Right lobe of liver (tissue), 6 donors: Measurements from ENCODE around the gene PCMTD2. TPM values are rescaled to one million over a fixed set of nuclear protein-coding genes. Genes with fewer than 3 reads are reported as not detected.
A peak's percentile ranks its signal among the peaks of the same experiment; 100 is the strongest.

Source experiments
- ATAC-seq, 4 donors: fragments of 200-7000 bp; cut with Tn5 transposase; one replicate each; pipeline ENCODE4 v1.9.1; 2020; ENCODE audit warnings: mild to moderate bottlenecking in 4 of 4, moderate library complexity in 4 of 4
- DNase-seq, 3 donors: peaks; one replicate each; pipeline ENCODE4 v3.0.0-alpha.2; 2020
- H3K27ac ChIP-seq, 3 donors: fragments of 200-600 bp; one replicate each; pipeline ENCODE4 v1.8.0; 2022
- H3K27me3 ChIP-seq, 2 donors: fragments of 200-600 bp; one replicate each; pipeline ENCODE4 v1.8.0; 2022
- H3K36me3 ChIP-seq, 4 donors: fragments of 200-600 bp; sonication (generic) in 1 of 4; one replicate each; pipeline versions ENCODE4 v1.5.1 to v1.8.0; 2017 to 2022; ENCODE audit warnings: control low read depth in 1 of 4
- H3K4me1 ChIP-seq, 4 donors: fragments of 200-600 bp; sonication (generic) in 1 of 4; one replicate each; pipeline versions ENCODE4 v1.5.1 to v1.8.0; 2017 to 2022; ENCODE audit warnings: control low read depth in 1 of 4
- H3K4me3 ChIP-seq, 3 donors: fragments of 200-600 bp; one replicate each; pipeline ENCODE4 v1.8.0; 2022
- H3K9me3 ChIP-seq, 4 donors: fragments of 200-600 bp; sonication (generic) in 1 of 4; one replicate each; pipeline versions ENCODE4 v1.5.1 to v1.8.0; 2017 to 2022; ENCODE audit warnings: control low read depth in 1 of 4
- POLR2A ChIP-seq: fragments of 450-650 bp; IDR thresholded peaks from one replicate; pipeline ENCODE4 v1.6.1; 2017; ENCODE audit warnings: antibody characterized with exemption, mild to moderate bottlenecking
- WGBS: methylation state at CpG from one replicate; pipeline ENCODE4 v1.1.6; 2018; ENCODE audit warnings: low coverage, low lambda C conversion rate; ENCODE audit not compliant: insufficient coverage; ENCODE audit errors: missing lambda C conversion rate; 5-methylcytosine and 5-hydroxymethylcytosine counted together
- intact Hi-C, 2 donors: fragments of 100-400 bp; cut with DNase I; formaldehyde crosslinking; loops; one replicate each; pipeline versions ENCODE4 v1.11.2 to v1.14.1; 2022
- total RNA-seq, 6 experiments: library from RNA; depleted of rRNA in 2 of 6; stranded (reverse); fragments of >200 nt in 2 of 6; fragmentation: NEBNext Ultra II Directional in 3 of 6; extraction: Animal tissue kit (Norgen Biotek cat#: 25700) in 3 of 6; gene quantifications; one replicate each; pipeline versions ENCODE4 v1.1.0 to v1.2.4, GENCODE V29; 2016 to 2023
- TF ChIP-seq, protein P1 (sequence below), 4 donors: fragments of 200-600 bp in 3 of 4; fragments of 450-650 bp in 1 of 4; IDR thresholded peaks; one replicate each; pipeline versions ENCODE4 v1.5.1 to v1.8.0; 2016 to 2022; ENCODE audit warnings: antibody characterized with exemption in 4 of 4, mild to moderate bottlenecking in 2 of 4
- donor health status: DM: no; HTN: yes; CAD: no.
- donor health status: DM: no; HTN: no; CAD: no.
- donor health status: DM: no; HTN: no; CAD: no.
- donor health status: DM: no; HTN: yes; CAD: no.
- donor health status: DM: no; HTN: yes; CAD: no.

Gene PCMTD2
- total RNA-seq, 6 experiments from 2014 or later = 24.5 to 39.7 (median 28.6) TPM

- 61% methylated on average over 2 of the region's 4 CpGs for WGBS
- peak in 2 of 4 donors; percentile 27 to 28 for ATAC-seq
Observed at GRCh38 chr20:64278317-64278681, 22.8 kb downstream of the PCMTD2 start.

DNA sequence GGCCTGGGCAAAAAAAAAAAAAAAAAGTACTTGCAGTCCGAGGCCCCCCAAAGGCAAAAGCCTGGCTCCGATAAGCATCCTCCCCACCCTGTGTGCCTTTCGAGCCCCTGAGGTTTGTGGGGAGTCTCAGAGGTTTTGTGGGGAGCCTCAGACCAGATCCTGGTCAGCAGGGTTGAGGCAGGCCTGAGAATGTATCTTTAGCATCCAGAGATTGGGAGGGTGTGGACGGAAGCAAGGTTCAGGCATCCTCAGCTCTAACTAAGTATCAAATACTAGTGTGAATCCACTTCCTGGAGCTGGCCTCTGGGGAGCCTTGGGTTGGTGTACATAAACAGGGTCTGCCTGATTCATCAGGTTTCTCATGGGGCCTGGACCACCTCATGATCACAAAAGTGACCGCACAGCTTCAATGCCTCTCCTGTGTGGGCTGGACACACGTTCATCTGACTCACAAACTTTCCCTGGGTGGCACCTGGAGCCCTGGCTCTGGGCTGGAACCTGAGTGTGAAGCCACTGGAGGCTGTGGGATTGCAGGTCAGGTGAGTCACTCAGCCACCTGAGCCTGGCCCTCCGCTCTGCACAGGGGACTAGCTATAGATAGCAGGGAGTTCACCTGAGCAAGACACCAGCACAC lies 24.4 kb downstream of the PCMTD2 start:
- H3K4me3 ChIP-seq = no peak overlapping the region
- DNase-seq = no peak
- no peaks in the 10 kb centered on the region for H3K4me1 ChIP-seq
- H3K36me3 ChIP-seq = no peaks in the 10 kb centered on the region
- H3K27me3 ChIP-seq = no peaks in the 10 kb centered on the region
- no peaks in the 10 kb centered on the region for H3K9me3 ChIP-seq
- no peak for TF ChIP-seq POLR2A
- TF ChIP-seq, protein P1, sequence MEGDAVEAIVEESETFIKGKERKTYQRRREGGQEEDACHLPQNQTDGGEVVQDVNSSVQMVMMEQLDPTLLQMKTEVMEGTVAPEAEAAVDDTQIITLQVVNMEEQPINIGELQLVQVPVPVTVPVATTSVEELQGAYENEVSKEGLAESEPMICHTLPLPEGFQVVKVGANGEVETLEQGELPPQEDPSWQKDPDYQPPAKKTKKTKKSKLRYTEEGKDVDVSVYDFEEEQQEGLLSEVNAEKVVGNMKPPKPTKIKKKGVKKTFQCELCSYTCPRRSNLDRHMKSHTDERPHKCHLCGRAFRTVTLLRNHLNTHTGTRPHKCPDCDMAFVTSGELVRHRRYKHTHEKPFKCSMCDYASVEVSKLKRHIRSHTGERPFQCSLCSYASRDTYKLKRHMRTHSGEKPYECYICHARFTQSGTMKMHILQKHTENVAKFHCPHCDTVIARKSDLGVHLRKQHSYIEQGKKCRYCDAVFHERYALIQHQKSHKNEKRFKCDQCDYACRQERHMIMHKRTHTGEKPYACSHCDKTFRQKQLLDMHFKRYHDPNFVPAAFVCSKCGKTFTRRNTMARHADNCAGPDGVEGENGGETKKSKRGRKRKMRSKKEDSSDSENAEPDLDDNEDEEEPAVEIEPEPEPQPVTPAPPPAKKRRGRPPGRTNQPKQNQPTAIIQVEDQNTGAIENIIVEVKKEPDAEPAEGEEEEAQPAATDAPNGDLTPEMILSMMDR (IDR thresholded peaks at IDR 0.05) = no peak
- H3K27ac ChIP-seq = no peak overlapping the region
- intact Hi-C loops = no loop called here
- WGBS = 67% methylated on average over 3 of the region's 7 CpGs
- no peak for ATAC-seq

More at GRCh38 chr20:64278317-64278681, 22.8 kb downstream of the PCMTD2 start:
- no peak overlapping the region for H3K27ac ChIP-seq
- no peaks in the 10 kb centered on the region for H3K9me3 ChIP-seq
- no peaks in the 10 kb centered on the region for H3K27me3 ChIP-seq
- H3K36me3 ChIP-seq = peaks cover 0 to 10% (median 0%) of the 10 kb centered on the region in 4 donors
- H3K4me1 ChIP-seq = no peaks in the 10 kb centered on the region
- no peak overlapping the region for H3K4me3 ChIP-seq
- intact Hi-C loops = no loop called here
- TF ChIP-seq, protein P1 (IDR thresholded peaks at IDR 0.05) = no peak
- TF ChIP-seq POLR2A = no peak
- no peak for DNase-seq

- no peak for TF ChIP-seq POLR2A
- TF ChIP-seq, protein P1 (IDR thresholded peaks at IDR 0.05) = no peak
- H3K4me3 ChIP-seq = no peak overlapping the region
- no peaks in the 10 kb centered on the region for H3K36me3 ChIP-seq
- H3K27me3 ChIP-seq = no peaks in the 10 kb centered on the region
- intact Hi-C loops = no loop called here
- DNase-seq (no peak), ATAC-seq (no peak)
- no peak overlapping the region for H3K27ac ChIP-seq
- 80% methylated on average over 3 of the region's 3 CpGs for WGBS
- H3K9me3 ChIP-seq = no peaks in the 10 kb centered on the region
- H3K4me1 ChIP-seq = no peaks in the 10 kb centered on the region
Observed at GRCh38 chr20:64280460-64280843, 24.9 kb downstream of the PCMTD2 start.

GRCh38 chr20:64283646-64284045 lies 28.1 kb downstream of the PCMTD2 start:
- Histone ChIP-seq H3K4me3 (no peak overlapping the region), H3K27ac (no peak overlapping the region), H3K36me3 (no peaks in the 10 kb centered on the region), H3K4me1 (no peaks in the 10 kb centered on the region), H3K9me3 (no peaks in the 10 kb centered on the region), H3K27me3 (no peaks in the 10 kb centered on the region)
- 70% methylated on average over 4 of the region's 4 CpGs for WGBS
- intact Hi-C loops = no loop called here
- ATAC-seq (no peak), DNase-seq (no peak)
- TF ChIP-seq POLR2A = no peak
- TF ChIP-seq, protein P1 (IDR thresholded peaks at IDR 0.05) = no peak
